HEK293T (cell line): ENCODE measurements around the gene SNX8.
A peak's percentile ranks its signal among the peaks of the same experiment; 100 is the strongest.
"Not testable (repeated sequence)": the region's sequence is repeated elsewhere in the genome, so short reads cannot be mapped to it uniquely, and the experiment has no call there.

ENCODE experiments used
- CTCF ChIA-PET: fragments of 350-600 bp; formaldehyde crosslinking; extraction: SDS; loops from one replicate; lab custom pipeline; 2021; ENCODE audit warnings: antibody characterized with exemption, inconsistent platforms; lab: Yijun Ruan, JAX
- POLR2A ChIA-PET: fragments of 350-600 bp; formaldehyde crosslinking; extraction: SDS; loops from one replicate; lab custom pipeline; 2020; ENCODE audit warnings: antibody characterized with exemption, inconsistent platforms; lab: Yijun Ruan, JAX
- DNase-seq: peaks from one replicate; pipeline ENCODE4 v3.0.0; 2012; ENCODE audit warnings: mixed read lengths; ENCODE audit errors: extremely low spot score
- ARNT ChIP-seq: fragments of 450-650 bp; IDR thresholded peaks from 2 replicates; pipeline ENCODE4 v1.6.1; 2017; ENCODE audit warnings: mild to moderate bottlenecking
- BHLHE40 ChIP-seq: fragments of 450-650 bp; IDR thresholded peaks from 2 replicates; pipeline ENCODE4 v1.6.1; 2016; ENCODE audit warnings: mild to moderate bottlenecking, moderate library complexity, borderline replicate concordance
- CTBP1 ChIP-seq: fragments of 450-650 bp; IDR thresholded peaks from 2 replicates; pipeline ENCODE4 v1.6.1; 2016; ENCODE audit warnings: borderline replicate concordance
- ELF4 ChIP-seq: fragments of 450-650 bp; IDR thresholded peaks from 2 replicates; pipeline ENCODE4 v1.6.1; 2017; ENCODE audit warnings: antibody characterized with exemption
- FOXA1 ChIP-seq: fragments of 450-650 bp; IDR thresholded peaks from 2 replicates; pipeline ENCODE4 v1.6.1; 2016; ENCODE audit warnings: mild to moderate bottlenecking
- FOXK2 ChIP-seq: fragments of 450-650 bp; IDR thresholded peaks from 2 replicates; pipeline ENCODE4 v1.6.1; 2016; ENCODE audit warnings: mild to moderate bottlenecking
- FOXM1 ChIP-seq: fragments of 450-650 bp; IDR thresholded peaks from 2 replicates; pipeline ENCODE4 v1.6.1; 2017; ENCODE audit warnings: mild to moderate bottlenecking, borderline replicate concordance
- HDGF ChIP-seq: fragments of 450-650 bp; IDR thresholded peaks from 2 replicates; pipeline ENCODE4 v1.6.1; 2017; ENCODE audit warnings: antibody characterized with exemption, borderline replicate concordance
- L3MBTL2 ChIP-seq: fragments of 450-650 bp; conservative IDR thresholded peaks from 2 replicates; pipeline ENCODE4 v1.6.1; 2016; ENCODE audit warnings: mild to moderate bottlenecking
- LEF1 ChIP-seq: fragments of 450-650 bp; IDR thresholded peaks from 2 replicates; pipeline ENCODE4 v1.6.1; 2017; ENCODE audit warnings: mild to moderate bottlenecking, borderline replicate concordance
- NFRKB ChIP-seq: fragments of 450-650 bp; IDR thresholded peaks from 2 replicates; pipeline ENCODE4 v1.6.1; 2016; ENCODE audit warnings: mild to moderate bottlenecking, moderate library complexity
- SP1 ChIP-seq: fragments of 450-650 bp; IDR thresholded peaks from 2 replicates; pipeline ENCODE4 v1.6.1; 2017
- SUZ12 ChIP-seq: fragments of 450-650 bp; IDR thresholded peaks from 2 replicates; pipeline ENCODE4 v1.6.1; 2016; ENCODE audit warnings: mild to moderate bottlenecking
- TARDBP ChIP-seq: fragments of 450-650 bp; IDR thresholded peaks from 2 replicates; pipeline ENCODE4 v1.6.1; 2016
- ZNF384 ChIP-seq: fragments of 450-650 bp; IDR thresholded peaks from 2 replicates; pipeline ENCODE4 v1.6.1; 2016
- TF ChIP-seq, protein P1 (sequence below): fragments of 450-650 bp; IDR thresholded peaks from 2 replicates; pipeline ENCODE4 v1.6.1; 2016

Gene SNX8

DNA sequence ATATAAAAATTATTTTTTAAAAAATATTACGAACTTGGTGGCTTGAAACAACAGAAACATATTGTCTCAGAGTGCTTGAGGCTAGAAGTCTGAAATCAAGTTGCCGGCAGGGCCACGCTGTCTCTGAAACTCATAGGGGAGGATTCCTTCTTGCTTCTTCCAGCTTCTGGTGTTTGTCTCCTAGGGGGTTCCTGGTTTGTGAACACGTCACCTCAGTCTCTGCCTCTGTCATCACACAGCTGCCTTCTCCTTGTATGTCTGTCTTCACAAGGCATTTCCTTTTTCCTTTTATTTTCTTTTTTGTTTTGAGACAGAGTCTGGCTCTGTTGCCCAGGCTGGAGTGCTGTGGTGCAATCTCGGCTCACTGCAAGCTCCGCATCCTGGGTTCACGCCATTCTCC lies 12.7 kb upstream of the SNX8 start:
- CTCF ChIA-PET, result no interaction called here
- TF ChIP-seq ZNF384, result no peak
- no peak for TF ChIP-seq SUZ12
- no peak for TF ChIP-seq ARNT
- TF ChIP-seq, protein P1, sequence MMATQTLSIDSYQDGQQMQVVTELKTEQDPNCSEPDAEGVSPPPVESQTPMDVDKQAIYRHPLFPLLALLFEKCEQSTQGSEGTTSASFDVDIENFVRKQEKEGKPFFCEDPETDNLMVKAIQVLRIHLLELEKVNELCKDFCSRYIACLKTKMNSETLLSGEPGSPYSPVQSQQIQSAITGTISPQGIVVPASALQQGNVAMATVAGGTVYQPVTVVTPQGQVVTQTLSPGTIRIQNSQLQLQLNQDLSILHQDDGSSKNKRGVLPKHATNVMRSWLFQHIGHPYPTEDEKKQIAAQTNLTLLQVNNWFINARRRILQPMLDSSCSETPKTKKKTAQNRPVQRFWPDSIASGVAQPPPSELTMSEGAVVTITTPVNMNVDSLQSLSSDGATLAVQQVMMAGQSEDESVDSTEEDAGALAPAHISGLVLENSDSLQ, result no peak
- TF ChIP-seq HDGF, result no peak
- no peak for TF ChIP-seq FOXM1
- TF ChIP-seq LEF1, result no peak
- TF ChIP-seq FOXA1, result no peak
- no peak for TF ChIP-seq TARDBP
- no peak for TF ChIP-seq L3MBTL2
- TF ChIP-seq FOXK2, result no peak
- no peak for TF ChIP-seq SP1
- POLR2A ChIA-PET, result no interaction called here

DNA sequence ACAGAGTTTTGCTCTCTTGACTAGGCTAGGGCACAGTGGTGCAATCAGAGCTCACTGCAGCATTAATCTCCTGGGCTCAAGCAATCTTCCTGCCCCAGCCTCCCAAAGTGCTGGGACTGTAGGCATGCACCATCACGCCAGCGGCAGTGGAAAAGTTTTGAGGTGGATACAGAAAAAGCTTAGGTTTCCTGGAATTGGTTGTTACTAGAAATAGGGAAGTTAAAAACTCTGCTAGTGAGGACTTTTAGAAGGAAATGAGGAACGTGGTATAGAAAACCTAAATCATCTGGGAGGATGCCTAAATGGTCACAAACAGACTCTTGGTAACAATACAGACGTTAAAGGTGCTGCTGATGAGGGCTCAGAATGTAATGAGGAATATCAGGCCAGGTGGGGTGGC lies 10.9 kb upstream of the SNX8 start:
- TF ChIP-seq SP1 (no peak), ARNT (no peak), LEF1 (no peak), ELF4 (no peak), HDGF (no peak), FOXA1 (no peak)
- DNase-seq, result no peak
- POLR2A ChIA-PET, result no interaction called here
- CTCF ChIA-PET, result no interaction called here

More for the DNA sequence above, 12.7 kb upstream of the SNX8 start:
- no peak for DNase-seq

DNA sequence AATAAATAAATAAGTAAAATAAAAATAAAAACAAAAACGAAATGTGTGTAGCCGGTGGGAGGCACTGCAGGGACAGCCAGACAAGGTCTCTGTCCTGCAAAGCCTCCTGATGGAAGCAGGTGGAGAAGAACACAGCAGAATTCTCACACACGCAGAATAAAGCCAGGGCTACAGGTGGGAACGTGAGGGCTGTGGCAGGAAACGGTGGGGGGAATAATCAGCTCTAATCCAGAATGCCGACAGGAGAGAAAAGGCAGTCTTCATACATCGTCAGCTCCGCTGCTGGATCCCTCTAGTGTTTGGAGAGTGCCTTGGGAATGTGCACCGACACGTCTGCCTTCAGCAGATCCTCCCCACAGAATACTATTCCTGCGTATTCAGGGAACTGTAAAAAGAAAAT lies 6.8 kb upstream of the SNX8 start:
- no peak for DNase-seq
- POLR2A ChIA-PET, result no interaction called here
- CTCF ChIA-PET, result no interaction called here
- TF ChIP-seq FOXA1 (no peak), SP1 (no peak), NFRKB (no peak), ARNT (no peak), L3MBTL2 (no peak), ZNF384 (no peak)

DNA sequence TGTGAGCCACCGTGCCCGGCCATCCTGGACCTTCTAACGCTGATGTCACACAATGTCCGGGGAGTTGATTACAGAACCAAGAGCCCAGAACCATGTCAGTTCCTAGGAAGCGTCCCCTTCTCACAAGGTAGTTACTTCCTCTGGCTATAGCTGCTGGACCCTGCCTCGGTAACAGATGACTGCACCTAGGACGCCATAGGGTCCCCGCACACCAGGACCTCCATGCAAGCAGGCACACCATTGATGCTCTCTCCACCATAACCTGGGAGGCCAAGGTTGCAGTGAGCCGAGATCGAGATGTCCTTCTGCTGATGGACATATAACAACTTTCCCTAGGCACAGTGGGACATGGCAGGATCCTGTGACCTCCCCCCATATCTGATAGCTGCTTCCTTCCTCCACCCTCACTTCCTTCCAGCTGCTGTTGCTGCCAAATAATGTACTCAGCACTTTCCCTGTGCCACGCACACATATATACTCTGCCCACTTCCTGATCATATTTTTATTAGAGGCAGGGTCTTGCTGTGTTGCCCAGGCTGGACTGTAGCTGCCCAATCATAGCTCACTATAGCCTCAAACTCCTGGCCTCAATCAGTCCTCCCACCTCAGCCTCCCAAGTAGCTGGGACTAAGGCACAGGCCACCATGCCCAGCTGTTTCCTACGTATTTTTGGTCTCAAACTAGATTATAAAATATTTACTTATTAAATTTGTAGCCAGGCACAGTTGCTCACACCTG lies 3.5 kb upstream of the SNX8 start:
- ChIA-PET CTCF (interaction anchor here (0.6 kb wide), 1 partner anchor 9 kb away, joined by 5 read pairs; no protein-coding TSS in a partner anchor), POLR2A (no interaction called here)
- DNase-seq, result no peak
- TF ChIP-seq CTBP1 (no peak), BHLHE40 (no peak), HDGF (no peak), ELF4 (no peak), ZNF384 (no peak), FOXA1 (no peak), LEF1 (no peak), NFRKB (no peak), FOXM1 (no peak), TARDBP (no peak)
- TF ChIP-seq, protein P1, result no peak

DNA sequence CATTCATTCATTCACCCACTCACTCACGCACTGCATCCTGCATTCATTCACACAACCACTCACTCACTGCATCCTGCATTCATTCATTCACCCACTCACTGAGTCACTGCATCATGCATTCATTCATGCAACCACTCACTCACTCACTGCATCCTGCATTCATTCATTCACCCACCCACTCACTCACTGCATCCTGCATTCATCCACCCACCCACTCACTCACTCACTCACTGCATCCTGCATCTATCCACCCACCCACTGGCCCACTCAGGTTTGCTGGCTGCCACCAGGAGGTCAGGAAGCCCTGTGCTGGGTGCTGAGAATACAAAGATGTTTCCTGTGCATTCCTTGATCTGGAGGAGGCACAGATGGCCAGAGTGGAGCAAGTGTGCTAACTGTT lies 2.3 kb upstream of the SNX8 start:
- DNase-seq, result no peak
- CTCF ChIA-PET, result no interaction called here
- POLR2A ChIA-PET, result no interaction called here
- TF ChIP-seq, protein P1, result no peak
- no peak for TF ChIP-seq FOXK2

DNA sequence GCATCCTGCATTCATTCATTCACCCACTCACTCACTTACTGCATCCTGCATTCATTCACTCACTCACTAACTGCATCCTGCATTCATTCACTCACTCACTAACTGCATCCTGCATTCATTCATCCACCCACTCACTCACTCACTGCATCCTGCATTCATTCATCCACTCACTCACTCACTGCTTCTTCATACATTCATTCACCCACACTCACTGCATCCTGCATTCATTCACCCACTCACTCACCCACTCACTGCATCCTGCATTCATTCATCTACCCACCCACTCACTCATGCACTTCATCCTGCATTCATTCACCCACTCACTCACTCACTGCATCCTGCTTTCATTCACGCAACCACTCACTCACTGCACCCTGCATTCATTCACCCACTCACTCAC lies 1.5 kb upstream of the SNX8 start:
- POLR2A ChIA-PET, result no interaction called here

DNA sequence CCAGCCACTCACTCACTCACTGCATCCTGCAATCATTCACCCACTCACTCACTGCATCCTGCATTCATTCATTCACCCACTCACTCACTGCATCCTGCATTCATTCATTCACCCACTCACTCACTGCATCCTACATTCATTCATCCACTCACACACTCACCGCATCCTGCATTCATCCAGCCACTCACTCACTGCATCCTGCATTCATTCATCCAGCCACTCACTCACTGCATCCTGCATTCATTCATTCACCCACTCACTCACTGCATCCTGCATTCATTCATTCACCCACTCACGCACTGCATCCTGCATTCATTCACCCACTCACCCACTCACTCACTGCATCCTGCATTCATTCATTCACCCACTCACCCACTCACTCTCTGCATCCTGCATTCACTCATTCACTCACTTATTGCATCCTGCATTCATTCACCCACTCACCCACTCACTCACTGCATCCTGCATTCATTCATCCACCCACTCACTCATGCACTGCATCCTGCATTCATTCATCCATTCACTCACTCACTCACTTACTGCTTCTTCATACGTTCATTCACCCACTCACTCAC lies 802 bp upstream of the SNX8 start:
- DNase-seq, POLR2A ChIA-PET, CTCF ChIA-PET: not testable (repeated sequence)
- TF ChIP-seq TARDBP, result peak; percentile 82; the same call in 1 of the 2 replicates

More for the DNA sequence above, 1.5 kb upstream of the SNX8 start:
- TF ChIP-seq FOXA1, result no peak
- DNase-seq, result no peak
- CTCF ChIA-PET, result no interaction called here
